ENCODE results near the gene ADARB1. TPM values are rescaled to one million over a fixed set of nuclear protein-coding genes. Genes with fewer than 3 reads are reported as not detected.

ADARB1 gene
- total and polyA plus RNA-seq, 9 donors: 17.3 to 32.1 (median 25.2) TPM

GRCh38 chr21:45186709-45187108, 112.3 kb downstream of the ADARB1 start:
- Histone ChIP-seq H3K27ac (ENCODE audit: low read length) (no peak overlapping the region), H3K36me3 (ENCODE audit: control insufficient read depth, insufficient read depth, low read length) (peaks cover 32% of the 10 kb centered on the region), H3K27me3 (ENCODE audit: control insufficient read depth, insufficient read depth, low read length) (no peaks in the 10 kb centered on the region), H3K4me1 (ENCODE audit: control insufficient read depth, insufficient read depth, low read length) (no peaks in the 10 kb centered on the region), H3K9me3 (replicated peaks; ENCODE audit: control insufficient read depth, low read depth, low read length) (peaks cover 28% of the 10 kb centered on the region), H3K4me3 (ENCODE audit: low read length) (no peak overlapping the region)
- DNase-seq: no peak
- no CpG with 5 or more reads among the region's 1 CpG for WGBS (ENCODE audit: insufficient coverage)

- WGBS (ENCODE audit: insufficient coverage): no CpG with 5 or more reads among the region's 1 CpG
- H3K9me3 ChIP-seq (replicated peaks; ENCODE audit: control insufficient read depth, low read depth, low read length): peaks cover 28% of the 10 kb centered on the region
- no peak overlapping the region for H3K4me3 ChIP-seq (ENCODE audit: low read length)
- no peaks in the 10 kb centered on the region for H3K27me3 ChIP-seq (ENCODE audit: control insufficient read depth, insufficient read depth, low read length)
- no peak for DNase-seq
- no peak overlapping the region for H3K27ac ChIP-seq (ENCODE audit: low read length)
- peaks cover 33% of the 10 kb centered on the region for H3K36me3 ChIP-seq (ENCODE audit: control insufficient read depth, insufficient read depth, low read length)
- no peaks in the 10 kb centered on the region for H3K4me1 ChIP-seq (ENCODE audit: control insufficient read depth, insufficient read depth, low read length)
These were observed 113.3 kb downstream of the ADARB1 start for GRCh38 chr21:45187646-45188045.

DNA sequence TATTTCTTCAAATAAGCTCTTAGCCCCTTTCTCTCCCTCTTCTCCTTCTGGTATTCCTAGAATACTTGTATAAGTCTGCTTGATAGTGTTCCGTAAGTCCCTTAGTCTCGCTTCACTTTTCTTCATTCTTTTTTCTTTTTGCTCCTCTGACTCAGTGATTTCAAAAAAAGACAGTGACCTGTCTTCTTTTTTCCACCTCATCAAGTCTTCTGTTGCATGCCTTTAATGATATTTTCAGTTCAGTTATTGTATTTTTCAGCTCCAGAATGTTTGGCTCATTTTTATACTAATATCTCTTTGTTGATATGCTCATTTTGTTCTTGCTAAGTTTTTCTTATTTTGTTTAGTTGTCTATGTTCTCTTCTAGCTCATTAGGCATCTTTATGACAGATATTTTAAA, 115.6 kb downstream of the ADARB1 start:
- Histone ChIP-seq H3K36me3 (ENCODE audit: control insufficient read depth, insufficient read depth, low read length) (peaks cover 27% of the 10 kb centered on the region), H3K9me3 (replicated peaks; ENCODE audit: control insufficient read depth, low read depth, low read length) (peaks cover 28% of the 10 kb centered on the region), H3K4me1 (ENCODE audit: control insufficient read depth, insufficient read depth, low read length) (no peaks in the 10 kb centered on the region), H3K4me3 (ENCODE audit: low read length) (no peak overlapping the region), H3K27ac (ENCODE audit: low read length) (no peak overlapping the region), H3K27me3 (ENCODE audit: control insufficient read depth, insufficient read depth, low read length) (no peaks in the 10 kb centered on the region)
- no CpG with 5 or more reads among the region's 2 CpGs for WGBS (ENCODE audit: insufficient coverage)
- no peak for DNase-seq

- Histone ChIP-seq H3K9me3 (replicated peaks; ENCODE audit: control insufficient read depth, low read depth, low read length) (peaks cover 21% of the 10 kb centered on the region), H3K27me3 (ENCODE audit: control insufficient read depth, insufficient read depth, low read length) (no peaks in the 10 kb centered on the region), H3K36me3 (ENCODE audit: control insufficient read depth, insufficient read depth, low read length) (peaks cover 19% of the 10 kb centered on the region), H3K4me3 (ENCODE audit: low read length) (no peak overlapping the region), H3K27ac (ENCODE audit: low read length) (no peak overlapping the region), H3K4me1 (ENCODE audit: control insufficient read depth, insufficient read depth, low read length) (no peaks in the 10 kb centered on the region)
- WGBS (ENCODE audit: insufficient coverage): 44% methylated on average over 2 of the region's 3 CpGs
- no peak for DNase-seq
These were observed 118.0 kb downstream of the ADARB1 start for GRCh38 chr21:45192332-45192731.

- 93% methylated on average over 2 of the region's 5 CpGs for WGBS (ENCODE audit: insufficient coverage)
- Histone ChIP-seq H3K27ac (ENCODE audit: low read length) (no peak overlapping the region), H3K36me3 (ENCODE audit: control insufficient read depth, insufficient read depth, low read length) (peaks cover 16% of the 10 kb centered on the region)
These were observed 122.2 kb downstream of the ADARB1 start for GRCh38 chr21:45196620-45197019.

DNA sequence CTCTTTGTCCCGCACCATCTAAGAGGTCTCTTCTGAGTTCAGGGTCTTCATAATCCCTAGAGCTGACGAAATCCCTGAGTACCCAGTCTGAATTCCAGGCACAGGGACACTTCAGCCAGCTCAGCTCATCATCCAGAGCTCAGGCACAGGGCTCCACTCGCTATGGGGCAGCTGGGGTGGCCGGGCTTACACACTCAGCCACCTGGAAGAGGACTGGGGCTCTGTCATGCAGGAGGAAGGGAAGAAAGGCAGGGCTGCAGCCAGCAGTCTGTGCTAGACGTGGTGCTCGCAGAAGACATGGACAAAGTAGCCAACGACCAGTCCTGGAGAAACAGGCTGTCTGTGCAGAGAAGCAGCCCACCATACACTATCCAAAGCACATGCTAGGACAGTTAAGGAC, 124.8 kb downstream of the ADARB1 start:
- Histone ChIP-seq H3K27me3 (ENCODE audit: control insufficient read depth, insufficient read depth, low read length) (no peaks in the 10 kb centered on the region), H3K27ac (ENCODE audit: low read length) (no peak overlapping the region), H3K4me3 (ENCODE audit: low read length) (no peak overlapping the region), H3K36me3 (ENCODE audit: control insufficient read depth, insufficient read depth, low read length) (peaks cover 15% of the 10 kb centered on the region), H3K4me1 (ENCODE audit: control insufficient read depth, insufficient read depth, low read length) (peaks cover 16% of the 10 kb centered on the region), H3K9me3 (replicated peaks; ENCODE audit: control insufficient read depth, low read depth, low read length) (no peaks in the 10 kb centered on the region)
- WGBS (ENCODE audit: insufficient coverage): 76% methylated on average over 6 of the region's 7 CpGs
- no peak for DNase-seq

More at GRCh38 chr21:45196620-45197019, 122.2 kb downstream of the ADARB1 start:
- Histone ChIP-seq H3K27me3 (ENCODE audit: control insufficient read depth, insufficient read depth, low read length) (no peaks in the 10 kb centered on the region), H3K4me3 (ENCODE audit: low read length) (no peak overlapping the region), H3K4me1 (ENCODE audit: control insufficient read depth, insufficient read depth, low read length) (peaks cover 10% of the 10 kb centered on the region), H3K9me3 (replicated peaks; ENCODE audit: control insufficient read depth, low read depth, low read length) (no peaks in the 10 kb centered on the region)
- DNase-seq: no peak

GRCh38 chr21:45200031-45200430, 125.7 kb downstream of the ADARB1 start:
- H3K27me3 ChIP-seq (ENCODE audit: control insufficient read depth, insufficient read depth, low read length): no peaks in the 10 kb centered on the region
- H3K4me1 ChIP-seq (ENCODE audit: control insufficient read depth, insufficient read depth, low read length): peaks cover 16% of the 10 kb centered on the region
- H3K27ac ChIP-seq (ENCODE audit: low read length): no peak overlapping the region
- peaks cover 23% of the 10 kb centered on the region for H3K36me3 ChIP-seq (ENCODE audit: control insufficient read depth, insufficient read depth, low read length)
- no peak overlapping the region for H3K4me3 ChIP-seq (ENCODE audit: low read length)
- H3K9me3 ChIP-seq (replicated peaks; ENCODE audit: control insufficient read depth, low read depth, low read length): no peaks in the 10 kb centered on the region
- 87% methylated on average over 8 of the region's 8 CpGs for WGBS (ENCODE audit: insufficient coverage)
- no peak for DNase-seq

- peaks cover 28% of the 10 kb centered on the region for H3K36me3 ChIP-seq (ENCODE audit: control insufficient read depth, insufficient read depth, low read length)
- no peaks in the 10 kb centered on the region for H3K9me3 ChIP-seq (replicated peaks; ENCODE audit: control insufficient read depth, low read depth, low read length)
- H3K27me3 ChIP-seq (ENCODE audit: control insufficient read depth, insufficient read depth, low read length): no peaks in the 10 kb centered on the region
- H3K4me3 ChIP-seq (ENCODE audit: low read length): no peak overlapping the region
- H3K4me1 ChIP-seq (ENCODE audit: control insufficient read depth, insufficient read depth, low read length): peaks cover 19% of the 10 kb centered on the region
- no peak for DNase-seq
- no peak overlapping the region for H3K27ac ChIP-seq (ENCODE audit: low read length)
- WGBS (ENCODE audit: insufficient coverage): 71% methylated on average over 15 of the region's 16 CpGs
These were observed 126.4 kb downstream of the ADARB1 start for GRCh38 chr21:45200581-45201296.

DNA sequence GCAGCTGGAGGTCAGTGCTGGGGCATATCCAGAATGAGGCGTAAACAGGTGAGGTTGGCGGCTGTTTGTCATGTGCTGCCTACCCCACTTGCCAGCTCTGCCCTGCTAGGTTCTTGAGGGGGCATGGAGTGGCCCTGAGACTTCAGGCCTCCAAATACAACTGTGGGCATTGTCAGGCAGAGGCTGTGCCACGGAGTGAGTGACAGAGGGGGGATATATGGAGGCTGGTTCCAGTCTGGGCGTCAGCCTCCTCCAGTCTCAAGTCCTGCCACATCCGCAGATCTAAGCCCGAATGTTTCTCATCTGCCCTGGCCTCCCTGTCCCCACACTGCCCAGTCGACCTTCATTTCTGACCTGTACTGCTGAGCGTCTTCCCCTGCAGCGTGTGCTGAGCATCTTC, 128.0 kb downstream of the ADARB1 start:
- Histone ChIP-seq H3K4me3 (ENCODE audit: low read length) (no peak overlapping the region), H3K9me3 (replicated peaks; ENCODE audit: control insufficient read depth, low read depth, low read length) (no peaks in the 10 kb centered on the region), H3K36me3 (ENCODE audit: control insufficient read depth, insufficient read depth, low read length) (peaks cover 24% of the 10 kb centered on the region), H3K27ac (ENCODE audit: low read length) (no peak overlapping the region), H3K27me3 (ENCODE audit: control insufficient read depth, insufficient read depth, low read length) (no peaks in the 10 kb centered on the region), H3K4me1 (ENCODE audit: control insufficient read depth, insufficient read depth, low read length) (peaks cover 19% of the 10 kb centered on the region)
- no peak for DNase-seq
- WGBS (ENCODE audit: insufficient coverage): 87% methylated on average over 6 of the region's 9 CpGs

DNA sequence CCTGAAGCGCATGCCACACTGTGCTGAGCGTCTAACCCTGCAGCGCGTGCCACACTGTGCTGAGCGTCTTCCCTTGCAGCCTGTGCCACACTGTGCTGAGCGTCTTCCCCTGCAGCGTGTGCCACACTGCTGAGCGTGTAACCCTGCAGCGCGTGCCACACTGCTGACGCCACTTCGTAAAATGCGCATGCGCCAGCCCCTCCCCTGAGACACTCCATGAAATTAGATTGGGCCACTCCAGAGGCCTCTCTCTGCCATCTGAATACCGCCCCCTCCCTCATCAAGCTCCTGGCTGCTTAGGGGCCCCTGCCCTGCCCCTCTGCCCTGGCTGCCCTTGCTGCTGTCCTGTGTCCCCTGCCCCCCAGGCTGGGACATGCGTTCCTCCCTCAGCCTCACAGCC, 128.5 kb downstream of the ADARB1 start:
- H3K4me1 ChIP-seq (ENCODE audit: control insufficient read depth, insufficient read depth, low read length): peaks cover 19% of the 10 kb centered on the region
- DNase-seq: peak; percentile 38
- H3K27me3 ChIP-seq (ENCODE audit: control insufficient read depth, insufficient read depth, low read length): no peaks in the 10 kb centered on the region
- H3K36me3 ChIP-seq (ENCODE audit: control insufficient read depth, insufficient read depth, low read length): peaks cover 26% of the 10 kb centered on the region
- H3K27ac ChIP-seq (ENCODE audit: low read length): no peak overlapping the region
- H3K9me3 ChIP-seq (replicated peaks; ENCODE audit: control insufficient read depth, low read depth, low read length): no peaks in the 10 kb centered on the region
- H3K4me3 ChIP-seq (ENCODE audit: low read length): no peak overlapping the region
- 74% methylated on average over 16 of the region's 16 CpGs for WGBS (ENCODE audit: insufficient coverage)

DNA sequence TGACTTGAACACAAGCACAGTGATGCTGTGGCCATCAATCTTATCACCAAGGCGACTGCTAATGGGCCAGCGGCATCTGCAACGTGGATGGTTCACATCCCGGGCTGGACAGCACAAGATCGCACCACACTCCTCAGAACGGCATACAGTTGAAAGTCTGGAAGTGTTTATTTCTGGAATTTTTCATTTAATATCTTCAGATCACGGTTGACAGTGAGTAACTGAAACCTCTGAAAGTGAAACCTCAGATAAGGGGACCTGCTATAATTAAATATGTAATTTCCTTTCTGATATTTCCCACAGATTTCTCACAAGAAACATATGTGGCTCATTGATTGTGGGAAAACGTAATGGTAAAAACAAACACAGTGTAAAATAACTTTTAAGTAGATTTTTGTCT, 129.6 kb downstream of the ADARB1 start:
- Histone ChIP-seq H3K9me3 (replicated peaks; ENCODE audit: control insufficient read depth, low read depth, low read length) (no peaks in the 10 kb centered on the region), H3K4me1 (ENCODE audit: control insufficient read depth, insufficient read depth, low read length) (peaks cover 19% of the 10 kb centered on the region), H3K27me3 (ENCODE audit: control insufficient read depth, insufficient read depth, low read length) (no peaks in the 10 kb centered on the region), H3K36me3 (ENCODE audit: control insufficient read depth, insufficient read depth, low read length) (peaks cover 31% of the 10 kb centered on the region), H3K4me3 (ENCODE audit: low read length) (no peak overlapping the region), H3K27ac (ENCODE audit: low read length) (no peak overlapping the region)
- no peak for DNase-seq
- WGBS (ENCODE audit: insufficient coverage): 67% methylated on average over 1 of the region's 8 CpGs

Data from muscle of leg (tissue), 11 donors.